Gastrocnemius medialis (tissue), 4 donors: ENCODE results near the gene LARGE1.

Source experiments
- CTCF ChIP-seq, 5 experiments: fragments of 450-650 bp in 3 of 5; fragments of 200-600 bp in 2 of 5; sonication (generic) in 2 of 5; IDR thresholded peaks in 4 of 5; conservative IDR thresholded peaks in 1 of 5; 1 replicate in 4 of 5; 2 replicates in 1 of 5; pipeline ENCODE4 v1.5.1; 2016 to 2019; ENCODE audit warnings: antibody characterized with exemption in 5 of 5, mild to moderate bottlenecking in 3 of 5, moderate library complexity in 3 of 5
- POLR2A ChIP-seq, 2 donors: fragments of 450-650 bp; IDR thresholded peaks; one replicate each; pipeline ENCODE4 v1.6.1; 2017; ENCODE audit warnings: antibody characterized with exemption in 2 of 2, mild to moderate bottlenecking in 2 of 2, moderate library complexity in 2 of 2

- TF ChIP-seq CTCF (IDR thresholded peaks at IDR 0.05 in 4 of 5, conservative IDR thresholded peaks at IDR 0.05 in 1 of 5) (no peak), POLR2A (IDR thresholded peaks at IDR 0.05) (no peak)
Measured at GRCh38 chr22:33851821-33852384, 68.4 kb downstream of the LARGE1 start.
